Right lung (tissue), 5 donors: ENCODE data around the gene TMEM178B. TPM values are rescaled to one million over a fixed set of nuclear protein-coding genes. Genes with fewer than 3 reads are reported as not detected.

Experiments used
- DNase-seq, 2 donors: peaks; one replicate each; pipeline ENCODE4 v3.0.0-alpha.2; 2013
- polyA plus RNA-seq, 5 donors: library from polyadenylated mRNA; unstranded; fragments of 120-200 nt; gene quantifications; one replicate each; pipeline versions ENCODE4 v1.2.1 to v1.2.3, GENCODE V29; 2013; ENCODE audit warnings: inconsistent platforms in 1 of 5, low replicate concordance in 1 of 5; ENCODE audit not compliant: insufficient read length in 5 of 5, insufficient read depth in 1 of 5

TMEM178B gene
- polyA plus RNA-seq, 5 donors: 2.8 to 5.2 (median 3.4) TPM

- no peak for DNase-seq
Measured at GRCh38 chr7:141463986-141464385, 390.1 kb downstream of the TMEM178B start.

- DNase-seq: no peak
Measured at GRCh38 chr7:141464551-141464950, 390.7 kb downstream of the TMEM178B start.

GRCh38 chr7:141466151-141466904 lies 392.5 kb downstream of the TMEM178B start:
- DNase-seq: no peak

GRCh38 chr7:141468341-141468740 lies 394.5 kb downstream of the TMEM178B start:
- no peak for DNase-seq

- peak in 1 of 2 donors; percentile 23 for DNase-seq
Measured at GRCh38 chr7:141475679-141476078, 401.8 kb downstream of the TMEM178B start.

GRCh38 chr7:141477865-141478264 lies 404.0 kb downstream of the TMEM178B start:
- DNase-seq: no peak

GRCh38 chr7:141478845-141479244 lies 405.0 kb downstream of the TMEM178B start:
- DNase-seq: no peak

- no peak for DNase-seq
Measured at GRCh38 chr7:141480953-141481352, 407.1 kb downstream of the TMEM178B start.

- DNase-seq: no peak
Measured at GRCh38 chr7:141481971-141482370, 408.1 kb downstream of the TMEM178B start.

GRCh38 chr7:141483044-141483443 lies 409.2 kb downstream of the TMEM178B start:
- DNase-seq: no peak

- no peak for DNase-seq
Measured at GRCh38 chr7:141484907-141485306, 411.0 kb downstream of the TMEM178B start.

GRCh38 chr7:141486959-141487358 lies 413.1 kb downstream of the TMEM178B start:
- no peak for DNase-seq

- DNase-seq: no peak
Measured at GRCh38 chr7:141490474-141490873, 416.6 kb downstream of the TMEM178B start.

GRCh38 chr7:141495057-141495456 lies 421.2 kb downstream of the TMEM178B start:
- no peak for DNase-seq

GRCh38 chr7:141497391-141497790 lies 423.5 kb downstream of the TMEM178B start:
- no peak for DNase-seq

- DNase-seq: no peak
Measured at GRCh38 chr7:141500608-141501007, 426.7 kb downstream of the TMEM178B start.

- DNase-seq: no peak
Measured at GRCh38 chr7:141501451-141501850, 427.6 kb downstream of the TMEM178B start.

GRCh38 chr7:141511316-141511675 lies 437.4 kb downstream of the TMEM178B start:
- DNase-seq: no peak

GRCh38 chr7:141511676-141512396 lies 438.0 kb downstream of the TMEM178B start:
- no peak for DNase-seq

GRCh38 chr7:141512597-141512996 lies 438.7 kb downstream of the TMEM178B start:
- no peak for DNase-seq

- no peak for DNase-seq
Measured at GRCh38 chr7:141513720-141514119, 439.9 kb downstream of the TMEM178B start.

GRCh38 chr7:141515941-141516340 lies 442.1 kb downstream of the TMEM178B start:
- DNase-seq: no peak

GRCh38 chr7:141519623-141520022 lies 445.8 kb downstream of the TMEM178B start:
- no peak for DNase-seq
